ENCODE data around the gene IGHMBP2. TPM values are rescaled to one million over a fixed set of nuclear protein-coding genes. Genes with fewer than 3 reads are reported as not detected.
A peak's percentile ranks its signal among the peaks of the same experiment; 100 is the strongest.

IGHMBP2 gene
- total RNA-seq, 1 experiment from 2014 or later: 27.8 TPM

DNA sequence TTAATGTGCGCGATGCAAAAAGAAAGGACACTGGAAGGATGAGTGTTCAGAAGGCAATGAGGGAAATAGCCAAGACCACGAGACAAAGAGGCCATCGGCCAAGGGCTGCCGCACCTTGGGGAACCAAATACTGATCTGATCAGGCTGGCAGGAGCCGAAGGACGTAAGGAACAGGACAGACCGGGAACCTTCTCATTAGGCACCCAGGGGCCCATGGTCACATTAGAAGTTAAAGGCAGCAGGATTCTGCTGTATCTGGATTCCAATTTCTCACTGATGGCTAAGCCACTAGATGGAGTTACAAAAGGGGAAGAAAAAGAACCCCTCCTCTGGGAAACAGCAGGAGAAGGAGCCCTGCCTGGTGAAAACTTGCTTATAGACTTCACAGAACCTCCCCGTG lies 33.2 kb upstream of the IGHMBP2 start:
- Histone ChIP-seq H3K27me3 (ENCODE audit: control insufficient read depth, insufficient read depth, low read length) (peaks cover 2% of the 10 kb centered on the region; the same call in 1 of the 2 replicates), H3K4me1 (ENCODE audit: control insufficient read depth, insufficient read depth, low read length) (peaks cover 12% of the 10 kb centered on the region; the same call in 1 of the 2 replicates), H3K36me3 (ENCODE audit: control insufficient read depth, insufficient read depth, low read length) (no peaks in the 10 kb centered on the region), H3K9me3 (ENCODE audit: control insufficient read depth, insufficient read depth, low read depth, low read length) (no peaks in the 10 kb centered on the region), H3K27ac (ENCODE audit: low read length) (peak overlapping the region; percentile 67), H3K4me3 (ENCODE audit: low read depth in 2 of 2, low read length in 2 of 2) (peak overlapping the region; percentile 43 to 62)
- intact Hi-C loops (cut with micrococcal nuclease; ENCODE audit: unreplicated experiment) (no loop called here), in situ Hi-C loops (cut with HindIII; ENCODE audit: low pct_unique_long_range_greater_than_20kb, low sequenced_read_pairs) (no loop called here)
- TF ChIP-seq, protein P1, sequence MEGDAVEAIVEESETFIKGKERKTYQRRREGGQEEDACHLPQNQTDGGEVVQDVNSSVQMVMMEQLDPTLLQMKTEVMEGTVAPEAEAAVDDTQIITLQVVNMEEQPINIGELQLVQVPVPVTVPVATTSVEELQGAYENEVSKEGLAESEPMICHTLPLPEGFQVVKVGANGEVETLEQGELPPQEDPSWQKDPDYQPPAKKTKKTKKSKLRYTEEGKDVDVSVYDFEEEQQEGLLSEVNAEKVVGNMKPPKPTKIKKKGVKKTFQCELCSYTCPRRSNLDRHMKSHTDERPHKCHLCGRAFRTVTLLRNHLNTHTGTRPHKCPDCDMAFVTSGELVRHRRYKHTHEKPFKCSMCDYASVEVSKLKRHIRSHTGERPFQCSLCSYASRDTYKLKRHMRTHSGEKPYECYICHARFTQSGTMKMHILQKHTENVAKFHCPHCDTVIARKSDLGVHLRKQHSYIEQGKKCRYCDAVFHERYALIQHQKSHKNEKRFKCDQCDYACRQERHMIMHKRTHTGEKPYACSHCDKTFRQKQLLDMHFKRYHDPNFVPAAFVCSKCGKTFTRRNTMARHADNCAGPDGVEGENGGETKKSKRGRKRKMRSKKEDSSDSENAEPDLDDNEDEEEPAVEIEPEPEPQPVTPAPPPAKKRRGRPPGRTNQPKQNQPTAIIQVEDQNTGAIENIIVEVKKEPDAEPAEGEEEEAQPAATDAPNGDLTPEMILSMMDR (IDR thresholded peaks at IDR 0.05): peak; percentile 49; the same call in 1 of the 2 replicates
- TF ChIP-seq SIN3A (IDR thresholded peaks at IDR 0.05; ENCODE audit: borderline replicate concordance, insufficient read depth, low read depth, low read length): no peak
- no peak for TF ChIP-seq POLR2AphosphoS5 (IDR thresholded peaks at IDR 0.05; ENCODE audit: low read depth, low read length)
- TF ChIP-seq TCF7L2 (IDR thresholded peaks at IDR 0.05; ENCODE audit: low read depth, low read length): no peak
- TF ChIP-seq, protein P2, sequence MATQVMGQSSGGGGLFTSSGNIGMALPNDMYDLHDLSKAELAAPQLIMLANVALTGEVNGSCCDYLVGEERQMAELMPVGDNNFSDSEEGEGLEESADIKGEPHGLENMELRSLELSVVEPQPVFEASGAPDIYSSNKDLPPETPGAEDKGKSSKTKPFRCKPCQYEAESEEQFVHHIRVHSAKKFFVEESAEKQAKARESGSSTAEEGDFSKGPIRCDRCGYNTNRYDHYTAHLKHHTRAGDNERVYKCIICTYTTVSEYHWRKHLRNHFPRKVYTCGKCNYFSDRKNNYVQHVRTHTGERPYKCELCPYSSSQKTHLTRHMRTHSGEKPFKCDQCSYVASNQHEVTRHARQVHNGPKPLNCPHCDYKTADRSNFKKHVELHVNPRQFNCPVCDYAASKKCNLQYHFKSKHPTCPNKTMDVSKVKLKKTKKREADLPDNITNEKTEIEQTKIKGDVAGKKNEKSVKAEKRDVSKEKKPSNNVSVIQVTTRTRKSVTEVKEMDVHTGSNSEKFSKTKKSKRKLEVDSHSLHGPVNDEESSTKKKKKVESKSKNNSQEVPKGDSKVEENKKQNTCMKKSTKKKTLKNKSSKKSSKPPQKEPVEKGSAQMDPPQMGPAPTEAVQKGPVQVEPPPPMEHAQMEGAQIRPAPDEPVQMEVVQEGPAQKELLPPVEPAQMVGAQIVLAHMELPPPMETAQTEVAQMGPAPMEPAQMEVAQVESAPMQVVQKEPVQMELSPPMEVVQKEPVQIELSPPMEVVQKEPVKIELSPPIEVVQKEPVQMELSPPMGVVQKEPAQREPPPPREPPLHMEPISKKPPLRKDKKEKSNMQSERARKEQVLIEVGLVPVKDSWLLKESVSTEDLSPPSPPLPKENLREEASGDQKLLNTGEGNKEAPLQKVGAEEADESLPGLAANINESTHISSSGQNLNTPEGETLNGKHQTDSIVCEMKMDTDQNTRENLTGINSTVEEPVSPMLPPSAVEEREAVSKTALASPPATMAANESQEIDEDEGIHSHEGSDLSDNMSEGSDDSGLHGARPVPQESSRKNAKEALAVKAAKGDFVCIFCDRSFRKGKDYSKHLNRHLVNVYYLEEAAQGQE (IDR thresholded peaks at IDR 0.05; ENCODE audit: insufficient read depth in 1 of 2, low read depth in 2 of 2, low read length in 1 of 2): no peak
- ATAC-seq (peak; percentile 44), DNase-seq (ENCODE audit: low read depth, low spot score) (no peak)
- POLR2A ChIA-PET: interaction anchor here (0.6 kb wide), 1 partner anchor 417 kb away, joined by 6 read pairs; no protein-coding TSS in a partner anchor
- CTCF ChIA-PET: no interaction called here
- no TSS peak for BruUV-seq (replicated peaks)

DNA sequence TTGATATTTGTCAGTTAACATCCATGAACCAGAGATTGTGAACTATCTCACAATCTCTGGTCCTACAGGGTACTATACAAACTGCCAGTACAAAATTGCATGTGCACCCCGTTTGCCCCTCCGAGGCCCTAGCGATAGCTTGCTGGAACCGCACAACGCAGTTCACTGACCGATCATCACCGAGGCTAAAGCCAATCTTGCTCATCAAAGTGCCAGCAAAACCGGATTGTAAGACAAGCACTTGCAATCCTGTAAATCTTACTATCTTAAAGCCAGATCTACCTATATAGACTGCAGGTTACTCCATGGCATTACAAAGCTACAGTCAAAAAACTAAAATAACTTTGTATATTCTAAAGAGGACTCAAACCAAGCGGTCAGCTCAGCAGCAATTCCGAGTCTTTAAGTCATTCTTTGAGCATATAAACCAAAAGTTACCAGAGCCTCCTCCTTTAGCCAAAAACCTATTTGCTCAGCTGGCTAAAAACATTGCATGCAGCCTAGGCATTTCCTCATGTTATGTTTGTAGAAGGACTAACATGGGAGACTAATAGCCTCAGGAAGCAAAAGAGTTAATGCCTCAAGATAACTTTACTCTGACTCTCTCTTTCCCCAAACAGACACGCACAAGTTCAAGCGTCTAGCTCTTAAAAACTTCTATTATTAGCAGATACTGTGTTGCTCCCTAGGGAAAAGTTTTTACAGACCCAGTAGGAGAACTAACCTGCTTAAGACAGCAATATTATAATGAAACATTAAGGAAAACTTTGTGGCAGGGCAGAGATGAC lies 31.3 kb upstream of the IGHMBP2 start:
- H3K9me3 ChIP-seq (ENCODE audit: control insufficient read depth, insufficient read depth, low read depth, low read length): no peaks in the 10 kb centered on the region
- in situ Hi-C loops (cut with HindIII; ENCODE audit: low pct_unique_long_range_greater_than_20kb, low sequenced_read_pairs): no loop called here
- intact Hi-C loops (cut with micrococcal nuclease; ENCODE audit: unreplicated experiment): no loop called here
- DNase-seq (ENCODE audit: low read depth, low spot score) (no peak), ATAC-seq (no peak)
- H3K27me3 ChIP-seq (ENCODE audit: control insufficient read depth, insufficient read depth, low read length): peaks cover 2% of the 10 kb centered on the region; the same call in 1 of the 2 replicates
- 0 out of 2 replicates have a peak overlapping the region, but pooled peaks have one; percentile 29 for H3K27ac ChIP-seq (ENCODE audit: low read length)
- peaks cover 12% of the 10 kb centered on the region; the same call in 1 of the 2 replicates for H3K4me1 ChIP-seq (ENCODE audit: control insufficient read depth, insufficient read depth, low read length)
- CTCF ChIA-PET: no interaction called here
- POLR2A ChIA-PET: no interaction called here
- H3K36me3 ChIP-seq (ENCODE audit: control insufficient read depth, insufficient read depth, low read length): no peaks in the 10 kb centered on the region
- no peak overlapping the region for H3K4me3 ChIP-seq (ENCODE audit: low read depth in 2 of 2, low read length in 2 of 2)
- BruUV-seq (replicated peaks): no TSS peak
- TF ChIP-seq SIN3A (IDR thresholded peaks at IDR 0.05; ENCODE audit: borderline replicate concordance, insufficient read depth, low read depth, low read length): no peak
- no peak for TF ChIP-seq TCF7L2 (IDR thresholded peaks at IDR 0.05; ENCODE audit: low read depth, low read length)
- TF ChIP-seq, protein P1 (IDR thresholded peaks at IDR 0.05): no peak
- TF ChIP-seq, protein P2 (IDR thresholded peaks at IDR 0.05; ENCODE audit: insufficient read depth in 1 of 2, low read depth in 2 of 2, low read length in 1 of 2): no peak
- no peak for TF ChIP-seq POLR2AphosphoS5 (IDR thresholded peaks at IDR 0.05; ENCODE audit: low read depth, low read length)

All from Panc1 (cell line).